PC-3 (cell line): ENCODE results near the gene USP2. TPM values are rescaled to one million over a fixed set of nuclear protein-coding genes. Genes with fewer than 3 reads are reported as not detected.

Source experiments
- ATAC-seq: fragments of 200-7000 bp; cut with Tn5 transposase; 2 replicates; pipeline ENCODE4 v1.9.1; 2020; ENCODE audit warnings: mild to moderate bottlenecking, moderate library complexity
- BruUV-seq: library from RNA; stranded (reverse); fragments of 400-500 nt; replicated peaks from 2 replicates; lab custom pipeline; 2021; lab: Mats Ljungman, UMichigan
- CTCF ChIA-PET: fragments of 300-600 bp; sonication (Branson Sonifier 250); formaldehyde crosslinking; loops from one replicate; lab custom pipeline; 2022; ENCODE audit warnings: antibody characterized with exemption; lab: Charles Lee
- POLR2A ChIA-PET: fragments of 300-600 bp; sonication (Branson Sonifier 250); formaldehyde crosslinking; loops from one replicate; lab custom pipeline; 2022; ENCODE audit warnings: antibody characterized with exemption; ENCODE audit not compliant: unreplicated experiment; lab: Charles Lee
- DNase-seq: peaks from one replicate; pipeline ENCODE4 v3.0.0-alpha.2; 2015
- H2AFZ ChIP-seq: fragments of 300-600 bp; sonication (generic); 2 replicates; pipeline ENCODE4 v1.6.0; 2016; ENCODE audit warnings: antibody characterized with exemption, low read length
- H3F3A ChIP-seq: fragments of 300-600 bp; sonication (generic); one replicate; pipeline ENCODE4 v1.6.0; 2017; ENCODE audit warnings: antibody characterized with exemption, low read length, control low read depth, mild to moderate bottlenecking; ENCODE audit not compliant: unreplicated experiment
- H3K27ac ChIP-seq: fragments of 300-600 bp; sonication (generic); 2 replicates; pipeline ENCODE4 v1.5.1; 2016; ENCODE audit warnings: mild to moderate bottlenecking, low read length
- H3K27me3 ChIP-seq: fragments of 300-600 bp; sonication (generic); 2 replicates; pipeline ENCODE4 v1.6.1; 2016; ENCODE audit warnings: low read length, mixed read lengths
- H3K36me3 ChIP-seq: fragments of 300-600 bp; sonication (generic); 2 replicates; pipeline ENCODE4 v1.6.1; 2016; ENCODE audit warnings: low read depth, mixed run types, low read length, mixed read lengths
- H3K4me1 ChIP-seq: fragments of 300-600 bp; sonication (generic); 2 replicates; pipeline ENCODE4 v1.5.1; 2016; ENCODE audit warnings: low read length; ENCODE audit not compliant: insufficient read depth
- H3K4me2 ChIP-seq: fragments of 300-600 bp; sonication (generic); 2 replicates; pipeline ENCODE4 v1.6.0; 2016; ENCODE audit warnings: low read length
- H3K4me3 ChIP-seq: fragments of 300-600 bp; sonication (generic); 2 replicates; pipeline ENCODE4 v1.5.1; 2016; ENCODE audit warnings: mild to moderate bottlenecking, low read length, mixed read lengths
- H3K79me2 ChIP-seq: fragments of 300-600 bp; sonication (generic); 2 replicates; pipeline ENCODE4 v1.6.1; 2017; ENCODE audit warnings: low read length, mixed read lengths
- H3K9ac ChIP-seq: fragments of 300-600 bp; sonication (generic); 2 replicates; pipeline ENCODE4 v1.6.0; 2016; ENCODE audit warnings: mild to moderate bottlenecking, low read length
- H3K9me2 ChIP-seq: fragments of 300-600 bp; sonication (generic); replicated peaks from 2 replicates; pipeline ENCODE4 v1.6.1; 2016; ENCODE audit warnings: mixed run types, low read length, mixed read lengths
- H3K9me3 ChIP-seq: fragments of 300-600 bp; sonication (generic); 2 replicates; pipeline ENCODE4 v1.6.1; 2016; ENCODE audit warnings: low read length, mixed read lengths
- H4K20me1 ChIP-seq: fragments of 300-600 bp; sonication (generic); 2 replicates; pipeline ENCODE4 v1.6.1; 2016; ENCODE audit warnings: low read length, mixed read lengths
- EZH2 ChIP-seq: fragments of 300-600 bp; sonication (generic); IDR thresholded peaks from one replicate; pipeline ENCODE4 v1.6.1; 2017; ENCODE audit warnings: antibody characterized with exemption, mild to moderate bottlenecking, low read length; ENCODE audit not compliant: unreplicated experiment
- EZH2phosphoT487 ChIP-seq: fragments of 300-600 bp; sonication (generic); IDR thresholded peaks from 2 replicates; pipeline ENCODE4 v1.6.1; 2018; ENCODE audit warnings: mild to moderate bottlenecking, antibody characterized with exemption, low read length, borderline replicate concordance
- intact Hi-C: fragments of 100-400 bp; cut with micrococcal nuclease; formaldehyde crosslinking; loops from 2 replicates; pipeline ENCODE4 v1.9.0; 2023
- total RNA-seq: library from RNA; depleted of rRNA; stranded (reverse); fragments of >200 nt; gene quantifications from 2 replicates; pipeline ENCODE4 v1.2.3, GENCODE V29; 2014
- TF ChIP-seq, protein P1 (sequence below): fragments of 300-600 bp; sonication (generic); conservative IDR thresholded peaks from 2 replicates; pipeline ENCODE4 v1.5.1; 2017; ENCODE audit warnings: antibody characterized with exemption, low read depth, mild to moderate bottlenecking, low read length

The USP2 gene
- total RNA-seq, 1 experiment from 2014 or later: 1.8 TPM

GRCh38 chr11:119310682-119311052 lies 70.8 kb downstream of the USP2 start:
- intact Hi-C loops: no loop called here
- Histone ChIP-seq H3K27ac (no peak overlapping the region), H3K4me3 (no peak overlapping the region), H4K20me1 (0 out of 2 replicates have a peak, but pooled peaks cover 5% of the 10 kb centered on the region), H3K9me2 (no peaks in the 10 kb centered on the region), H2AFZ (no peak overlapping the region), H3K79me2 (peaks cover 16% of the 10 kb centered on the region), H3K36me3 (peaks cover 49% of the 10 kb centered on the region), H3K9me3 (no peaks in the 10 kb centered on the region), H3K4me1 (peaks cover 9% of the 10 kb centered on the region), H3K9ac (no peak overlapping the region), H3K27me3 (no peaks in the 10 kb centered on the region), H3F3A (no peaks in the 10 kb centered on the region), H3K4me2 (no peak overlapping the region)
- ChIA-PET CTCF (no interaction called here), POLR2A (no interaction called here)
- DNase-seq (no peak), ATAC-seq (no peak)
- BruUV-seq: no TSS peak
- TF ChIP-seq, protein P1, sequence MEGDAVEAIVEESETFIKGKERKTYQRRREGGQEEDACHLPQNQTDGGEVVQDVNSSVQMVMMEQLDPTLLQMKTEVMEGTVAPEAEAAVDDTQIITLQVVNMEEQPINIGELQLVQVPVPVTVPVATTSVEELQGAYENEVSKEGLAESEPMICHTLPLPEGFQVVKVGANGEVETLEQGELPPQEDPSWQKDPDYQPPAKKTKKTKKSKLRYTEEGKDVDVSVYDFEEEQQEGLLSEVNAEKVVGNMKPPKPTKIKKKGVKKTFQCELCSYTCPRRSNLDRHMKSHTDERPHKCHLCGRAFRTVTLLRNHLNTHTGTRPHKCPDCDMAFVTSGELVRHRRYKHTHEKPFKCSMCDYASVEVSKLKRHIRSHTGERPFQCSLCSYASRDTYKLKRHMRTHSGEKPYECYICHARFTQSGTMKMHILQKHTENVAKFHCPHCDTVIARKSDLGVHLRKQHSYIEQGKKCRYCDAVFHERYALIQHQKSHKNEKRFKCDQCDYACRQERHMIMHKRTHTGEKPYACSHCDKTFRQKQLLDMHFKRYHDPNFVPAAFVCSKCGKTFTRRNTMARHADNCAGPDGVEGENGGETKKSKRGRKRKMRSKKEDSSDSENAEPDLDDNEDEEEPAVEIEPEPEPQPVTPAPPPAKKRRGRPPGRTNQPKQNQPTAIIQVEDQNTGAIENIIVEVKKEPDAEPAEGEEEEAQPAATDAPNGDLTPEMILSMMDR: no peak
- TF ChIP-seq EZH2phosphoT487: no peak
- TF ChIP-seq EZH2: no peak

- no peak for ATAC-seq
- Histone ChIP-seq H3K9me2 (no peaks in the 10 kb centered on the region), H3K27ac (no peak overlapping the region), H3K36me3 (peaks cover 49% of the 10 kb centered on the region), H3K79me2 (peaks cover 11% of the 10 kb centered on the region), H4K20me1 (0 out of 2 replicates have a peak, but pooled peaks cover 5% of the 10 kb centered on the region), H3K9ac (no peak overlapping the region), H3K27me3 (no peaks in the 10 kb centered on the region), H3K4me2 (no peak overlapping the region), H3K4me3 (no peak overlapping the region), H2AFZ (no peak overlapping the region), H3F3A (no peaks in the 10 kb centered on the region), H3K4me1 (peaks cover 4% of the 10 kb centered on the region), H3K9me3 (no peaks in the 10 kb centered on the region)
- no TSS peak for BruUV-seq
- DNase-seq: no peak
- POLR2A ChIA-PET: no interaction called here
- TF ChIP-seq, protein P1: no peak
- no peak for TF ChIP-seq EZH2phosphoT487
- TF ChIP-seq EZH2: no peak
- intact Hi-C loops: no loop called here
- CTCF ChIA-PET: no interaction called here
Observed at GRCh38 chr11:119309953-119310681, 71.4 kb downstream of the USP2 start.

DNA sequence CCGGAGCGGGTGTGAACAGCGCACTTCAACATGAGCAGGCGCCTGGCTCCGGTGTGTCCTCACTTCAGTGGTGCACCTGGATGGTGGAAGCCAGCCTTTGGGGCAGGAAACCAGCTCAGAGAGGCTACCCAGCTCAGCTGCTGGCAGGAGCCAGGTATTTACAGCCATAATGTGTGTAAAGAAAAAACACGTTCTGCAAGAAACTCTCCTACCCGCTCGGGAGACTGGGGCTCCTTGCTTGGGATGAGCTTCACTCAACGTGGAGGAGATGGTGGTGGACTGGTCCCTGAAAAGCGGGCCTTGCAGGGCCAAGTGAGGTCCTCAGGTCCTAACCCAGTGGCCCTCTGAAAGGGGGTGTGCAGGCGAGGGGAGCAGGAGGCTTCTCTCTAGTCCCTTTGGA lies 72.1 kb downstream of the USP2 start:
- no peaks in the 10 kb centered on the region for H3K9me2 ChIP-seq
- no peak overlapping the region for H2AFZ ChIP-seq
- intact Hi-C loops: no loop called here
- peaks cover 44% of the 10 kb centered on the region for H3K36me3 ChIP-seq
- ChIA-PET CTCF (no interaction called here), POLR2A (no interaction called here)
- H3K79me2 ChIP-seq: peaks cover 4% of the 10 kb centered on the region
- H3K4me2 ChIP-seq: no peak overlapping the region
- no peak overlapping the region for H3K9ac ChIP-seq
- H3K4me3 ChIP-seq: no peak overlapping the region
- ATAC-seq: no peak
- H3F3A ChIP-seq: no peaks in the 10 kb centered on the region
- no peaks in the 10 kb centered on the region for H3K4me1 ChIP-seq
- BruUV-seq: no TSS peak
- H3K27ac ChIP-seq: no peak overlapping the region
- no peak for DNase-seq
- no peak for TF ChIP-seq EZH2phosphoT487
- TF ChIP-seq EZH2: no peak
- TF ChIP-seq, protein P1: no peak
- H4K20me1 ChIP-seq: no peaks in the 10 kb centered on the region
- no peaks in the 10 kb centered on the region for H3K27me3 ChIP-seq
- no peaks in the 10 kb centered on the region for H3K9me3 ChIP-seq
